HepG2 (cell line): Measurements from ENCODE around the gene UCHL3.

Experiments used
- CTCF ChIP-seq: sonication (generic); formaldehyde crosslinking; IDR thresholded peaks from 2 replicates; pipeline ENCODE4 v1.5.0; 2020; ENCODE audit warnings: mild to moderate bottlenecking, missing genetic modification reagents, moderate library complexity
- HMGXB4 ChIP-seq, 2 experiments: sonication (generic) in 1 of 2; formaldehyde crosslinking in 1 of 2; IDR thresholded peaks; 2 replicates each; pipeline versions ENCODE4 v1.4.0 to v1.6.1; 2018 to 2020; ENCODE audit warnings: missing genetic modification reagents in 2 of 2, borderline replicate concordance in 1 of 2, low read depth in 1 of 2, mild to moderate bottlenecking in 1 of 2, missing biosample characterization in 1 of 2
- NFYB ChIP-seq: sonication (generic); formaldehyde crosslinking; IDR thresholded peaks from 2 replicates; pipeline ENCODE4 v1.4.0; 2020; ENCODE audit warnings: missing genetic modification reagents
- RBM39 ChIP-seq: fragments of 200-400 bp; formaldehyde crosslinking; IDR thresholded peaks from one replicate; pipeline ENCODE4 v1.6.1; 2018; ENCODE audit warnings: antibody characterized with exemption, mild to moderate bottlenecking, low read depth, low read length; ENCODE audit not compliant: poor library complexity, severe bottlenecking
- REST ChIP-seq, 2 experiments: IDR thresholded peaks; 2 replicates each; pipeline ENCODE4 v1.6.1; 2011 to 2012; ENCODE audit warnings: low read length in 2 of 2, borderline replicate concordance in 1 of 2, low read depth in 1 of 2, mild to moderate bottlenecking in 1 of 2, moderate library complexity in 1 of 2
- SP1 ChIP-seq, 2 experiments: fragments of 450-650 bp in 1 of 2; sonication (generic) in 1 of 2; formaldehyde crosslinking in 1 of 2; IDR thresholded peaks; 2 replicates each; pipeline versions ENCODE4 v1.4.0 to v1.6.1; 2016 to 2020; ENCODE audit warnings: missing genetic modification reagents in 1 of 2
- TAF1 ChIP-seq: sonication (generic); formaldehyde crosslinking; IDR thresholded peaks from 2 replicates; pipeline ENCODE4 v1.4.0; 2020; ENCODE audit warnings: missing genetic modification reagents
- TGIF2 ChIP-seq: IDR thresholded peaks from 2 replicates; pipeline ENCODE4 v1.6.1; 2016; ENCODE audit warnings: control low read depth, missing compliant biosample characterization
- USF2 ChIP-seq, 2 experiments: sonication (generic) in 1 of 2; formaldehyde crosslinking in 1 of 2; IDR thresholded peaks; 2 replicates each; pipeline versions ENCODE4 v1.5.1 to v1.6.1; 2011 to 2020; ENCODE audit warnings: borderline replicate concordance in 1 of 2, low read depth in 1 of 2, low read length in 1 of 2, mild to moderate bottlenecking in 1 of 2, missing genetic modification reagents in 1 of 2, moderate library complexity in 1 of 2
- ZNF431 ChIP-seq: sonication (generic); formaldehyde crosslinking; IDR thresholded peaks from 2 replicates; pipeline ENCODE4 v1.9.0; 2022; ENCODE audit warnings: missing genetic modification reagents, low read depth, mild to moderate bottlenecking, borderline replicate concordance

- no peak for TF ChIP-seq SP1 (IDR thresholded peaks at IDR 0.05)
- TF ChIP-seq SP1 (CRISPR knock-in tag; IDR thresholded peaks at IDR 0.05) = no peak
- no peak for TF ChIP-seq TGIF2
- TF ChIP-seq ZNF431 = no peak
- TF ChIP-seq CTCF (CRISPR knock-in tag) = no peak
- no peak for TF ChIP-seq NFYB (CRISPR knock-in tag)
- TF ChIP-seq HMGXB4 (CRISPR knock-in tag; IDR thresholded peaks at IDR 0.05; ENCODE audit: borderline replicate concordance in 1 of 2, low read depth in 1 of 2) = no peak
- no peak for TF ChIP-seq RBM39
- TF ChIP-seq USF2 (IDR thresholded peaks at IDR 0.05; ENCODE audit: low read depth, low read length) = no peak
- TF ChIP-seq USF2 (CRISPR knock-in tag; IDR thresholded peaks at IDR 0.05; ENCODE audit: borderline replicate concordance) = no peak
- no peak for TF ChIP-seq REST (IDR thresholded peaks at IDR 0.05; ENCODE audit: borderline replicate concordance in 1 of 2, low read depth in 1 of 2, low read length in 2 of 2)
- TF ChIP-seq TAF1 = no peak
Observed at GRCh38 chr13:75652726-75653125, 103.1 kb downstream of the UCHL3 start.
